B cell (primary cell): Measurements from ENCODE around the gene TPCN1. TPM values are rescaled to one million over a fixed set of nuclear protein-coding genes. Genes with fewer than 3 reads are reported as not detected.

ENCODE experiments used
- ATAC-seq: fragments of 200-7000 bp; cut with Tn5 transposase; one replicate; pipeline ENCODE4 v1.10.0; 2021; ENCODE audit warnings: low read depth, mild to moderate bottlenecking, moderate number of reproducible peaks, moderate library complexity
- CTCF ChIA-PET: fragments of 350-600 bp; sonication (Branson Sonifier 250); formaldehyde crosslinking; loops from one replicate; lab custom pipeline; 2021; ENCODE audit warnings: antibody characterized with exemption, inconsistent platforms; lab: Charles Lee
- POLR2A ChIA-PET: fragments of 350-600 bp; sonication (Branson Sonifier 250); formaldehyde crosslinking; loops from one replicate; lab custom pipeline; 2021; ENCODE audit warnings: antibody characterized with exemption; lab: Charles Lee
- DNase-seq: peaks from one replicate; pipeline ENCODE4 v3.0.0; 2013
- H2AFZ ChIP-seq: 2 replicates; pipeline ENCODE4 v1.6.1; 2012; ENCODE audit warnings: mild to moderate bottlenecking, low read depth, low read length; ENCODE audit not compliant: insufficient read depth, poor library complexity, severe bottlenecking
- H3K27ac ChIP-seq, 2 donors: 1 replicate in 1 of 2; 2 replicates in 1 of 2; pipeline ENCODE4 v1.5.1; 2012 to 2013; ENCODE audit warnings: low read length in 2 of 2, mild to moderate bottlenecking in 2 of 2, moderate library complexity in 1 of 2
- H3K27me3 ChIP-seq, 4 experiments: fragments of 200-600 bp in 1 of 4; sonication (generic) in 1 of 4; replicated peaks in 1 of 4; 1 replicate in 2 of 4; 2 replicates in 2 of 4; pipeline versions ENCODE4 v1.6.1 to v1.7.0; 2013 to 2016; ENCODE audit warnings: low read length in 3 of 4, mild to moderate bottlenecking in 2 of 4, mixed read lengths in 1 of 4, moderate library complexity in 1 of 4; ENCODE audit not compliant: insufficient read depth in 4 of 4, control insufficient read depth in 3 of 4; ENCODE audit errors: control extremely low read depth in 1 of 4
- H3K36me3 ChIP-seq, 2 experiments: replicated peaks in 1 of 2; 1 replicate in 1 of 2; 2 replicates in 1 of 2; pipeline versions ENCODE4 v1.6.1 to v1.7.1; 2013; ENCODE audit warnings: low read length in 1 of 2; ENCODE audit not compliant: insufficient read depth in 2 of 2, control insufficient read depth in 1 of 2; ENCODE audit errors: control extremely low read depth in 1 of 2, extremely low read depth in 1 of 2
- H3K4me1 ChIP-seq, 2 donors: fragments of 200-600 bp in 1 of 2; sonication (generic) in 1 of 2; 1 replicate in 1 of 2; 2 replicates in 1 of 2; pipeline versions ENCODE4 v1.5.1 to v1.6.1; 2013 to 2017; ENCODE audit warnings: low read length in 2 of 2; ENCODE audit not compliant: control insufficient read depth in 2 of 2, insufficient read depth in 2 of 2
- H3K4me2 ChIP-seq: replicated peaks from 2 replicates; pipeline ENCODE3; 2012; ENCODE audit warnings: mild to moderate bottlenecking, low read depth, low read length; ENCODE audit not compliant: poor library complexity, severe bottlenecking
- H3K4me3 ChIP-seq, 5 experiments: fragments of 200-600 bp in 1 of 5; sonication (generic) in 1 of 5; 1 replicate in 3 of 5; 2 replicates in 2 of 5; pipeline versions ENCODE4 v1.5.1 to v1.7.0; 2011 to 2016; ENCODE audit warnings: low read length in 4 of 5, mild to moderate bottlenecking in 4 of 5, low read depth in 2 of 5, control low read depth in 1 of 5, moderate library complexity in 1 of 5; ENCODE audit not compliant: insufficient read depth in 1 of 5; ENCODE audit errors: control extremely low read depth in 1 of 5, extremely low read depth in 1 of 5
- H3K79me2 ChIP-seq: fragments of 200-600 bp; sonication (generic); one replicate; pipeline ENCODE4 v1.6.0; 2016; ENCODE audit warnings: low read length; ENCODE audit not compliant: control insufficient read depth, insufficient read depth
- H3K9ac ChIP-seq: fragments of 200-600 bp; sonication (generic); 2 replicates; pipeline ENCODE4 v1.6.1; 2017; ENCODE audit warnings: mild to moderate bottlenecking, low read length, moderate library complexity
- H3K9me3 ChIP-seq, 3 donors: one replicate each; pipeline versions ENCODE4 v1.6.1 to v1.7.1; 2013; ENCODE audit warnings: low read length in 2 of 3; ENCODE audit not compliant: control insufficient read depth in 2 of 3, insufficient read depth in 1 of 3; ENCODE audit errors: control extremely low read depth in 1 of 3
- H4K20me1 ChIP-seq: 2 replicates; pipeline ENCODE4 v1.6.0; 2012; ENCODE audit warnings: mild to moderate bottlenecking, low read length; ENCODE audit not compliant: insufficient read depth, control insufficient read depth, poor library complexity, severe bottlenecking
- H3K27ac Mint-ChIP-seq: one replicate; pipeline ENCODE4 v1.8.0; 2021; ENCODE audit warnings: mixed read lengths
- H3K27me3 Mint-ChIP-seq: one replicate; pipeline ENCODE4 v1.8.0; 2021; ENCODE audit warnings: mixed read lengths
- H3K4me1 Mint-ChIP-seq: one replicate; pipeline ENCODE4 v1.8.0; 2021; ENCODE audit warnings: mixed read lengths
- H3K4me3 Mint-ChIP-seq: one replicate; pipeline ENCODE4 v1.8.0; 2021; ENCODE audit warnings: mixed read lengths
- H3K9me3 Mint-ChIP-seq: one replicate; pipeline ENCODE4 v1.8.0; 2022; ENCODE audit warnings: mixed read lengths; ENCODE audit not compliant: insufficient read depth
- EZH2 ChIP-seq: IDR thresholded peaks from 2 replicates; pipeline ENCODE4 v1.6.1; 2012; ENCODE audit warnings: borderline replicate concordance, low read depth, mild to moderate bottlenecking, moderate library complexity, low read length; ENCODE audit not compliant: insufficient read depth, poor library complexity, severe bottlenecking
- WGBS: methylation state at CpG from one replicate; pipeline ENCODE4 v1.1.5; 2013; ENCODE audit warnings: missing lambda C conversion rate; ENCODE audit not compliant: insufficient coverage; 5-methylcytosine and 5-hydroxymethylcytosine counted together
- intact Hi-C: fragments of 100-400 bp; cut with micrococcal nuclease; formaldehyde crosslinking; loops from one replicate; pipeline ENCODE4 v1.10.0; 2022
- polyA plus RNA-seq: library from polyadenylated mRNA; depleted of rRNA; stranded (reverse); fragments of >200 nt; gene quantifications from 2 replicates; pipeline ENCODE4 v1.2.3, GENCODE V29; 2012
- total RNA-seq, 2 donors: library from RNA; stranded (reverse); fragments of 120-200 nt in 1 of 2; gene quantifications; 1 replicate in 1 of 2; 2 replicates in 1 of 2; pipeline versions ENCODE4 v1.2.3 to v1.2.4, GENCODE V29; 2013 to 2022
- TF ChIP-seq, protein P1 (sequence below): fragments of 200-600 bp; IDR thresholded peaks from one replicate; pipeline ENCODE4 v1.8.0; 2022; ENCODE audit warnings: antibody characterized with exemption, mild to moderate bottlenecking

The TPCN1 gene
- total and polyA plus RNA-seq, 2 donors (not counting 1 experiment from before 2014, with no cell fraction given), result 80.8 to 258 TPM

DNA sequence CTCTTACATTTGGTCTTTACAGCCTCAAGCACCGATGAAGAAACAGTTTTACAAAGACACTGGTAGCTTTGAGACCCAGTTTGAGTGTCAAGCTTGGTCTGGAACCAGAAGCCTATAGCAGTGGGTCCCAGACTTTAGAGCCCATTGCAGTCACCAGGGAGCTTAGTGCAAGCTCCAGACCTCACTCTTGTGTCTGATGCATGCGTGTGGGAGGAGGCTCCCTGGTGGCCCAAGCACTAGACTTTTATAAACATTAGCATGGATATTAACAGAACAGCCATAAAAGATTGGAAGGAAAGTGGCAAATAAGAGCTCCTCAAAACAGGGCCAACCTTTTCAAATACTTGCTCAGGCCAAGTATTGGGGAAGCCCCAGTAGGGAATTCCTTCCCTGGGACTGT lies 68.1 kb downstream of the TPCN1 start:
- H3K79me2 ChIP-seq, result no peaks in the 10 kb centered on the region
- no peak overlapping the region for H3K9ac ChIP-seq
- no peaks in the 10 kb centered on the region for H3K27me3 ChIP-seq
- ATAC-seq, result no peak
- TF ChIP-seq, protein P1, sequence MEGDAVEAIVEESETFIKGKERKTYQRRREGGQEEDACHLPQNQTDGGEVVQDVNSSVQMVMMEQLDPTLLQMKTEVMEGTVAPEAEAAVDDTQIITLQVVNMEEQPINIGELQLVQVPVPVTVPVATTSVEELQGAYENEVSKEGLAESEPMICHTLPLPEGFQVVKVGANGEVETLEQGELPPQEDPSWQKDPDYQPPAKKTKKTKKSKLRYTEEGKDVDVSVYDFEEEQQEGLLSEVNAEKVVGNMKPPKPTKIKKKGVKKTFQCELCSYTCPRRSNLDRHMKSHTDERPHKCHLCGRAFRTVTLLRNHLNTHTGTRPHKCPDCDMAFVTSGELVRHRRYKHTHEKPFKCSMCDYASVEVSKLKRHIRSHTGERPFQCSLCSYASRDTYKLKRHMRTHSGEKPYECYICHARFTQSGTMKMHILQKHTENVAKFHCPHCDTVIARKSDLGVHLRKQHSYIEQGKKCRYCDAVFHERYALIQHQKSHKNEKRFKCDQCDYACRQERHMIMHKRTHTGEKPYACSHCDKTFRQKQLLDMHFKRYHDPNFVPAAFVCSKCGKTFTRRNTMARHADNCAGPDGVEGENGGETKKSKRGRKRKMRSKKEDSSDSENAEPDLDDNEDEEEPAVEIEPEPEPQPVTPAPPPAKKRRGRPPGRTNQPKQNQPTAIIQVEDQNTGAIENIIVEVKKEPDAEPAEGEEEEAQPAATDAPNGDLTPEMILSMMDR, result no peak
- no peak for TF ChIP-seq EZH2
- no peaks in the 10 kb centered on the region for H3K4me1 Mint-ChIP-seq
- H3K4me1 ChIP-seq, result no peaks in the 10 kb centered on the region
- CTCF ChIA-PET, result no interaction called here
- DNase-seq, result no peak
- peaks cover 0 to 87% of the 10 kb centered on the region in 2 experiments for H3K36me3 ChIP-seq
- H2AFZ ChIP-seq, result no peak overlapping the region
- no peak overlapping the region for H3K4me3 ChIP-seq
- intact Hi-C loops, result no loop called here
- H3K27ac ChIP-seq, result no peak overlapping the region
- H3K9me3 ChIP-seq, result no peaks in the 10 kb centered on the region
- H3K9me3 Mint-ChIP-seq, result no peaks in the 10 kb centered on the region
- no peak overlapping the region for H3K27ac Mint-ChIP-seq
- H3K27me3 Mint-ChIP-seq, result no peaks in the 10 kb centered on the region
- H3K4me2 ChIP-seq, result no peak overlapping the region
- H3K4me3 Mint-ChIP-seq, result no peak overlapping the region
- POLR2A ChIA-PET, result no interaction called here
- 100% methylated on average over 1 of the region's 2 CpGs for WGBS
- H4K20me1 ChIP-seq, result no peaks in the 10 kb centered on the region

- POLR2A ChIA-PET, result no interaction called here
- intact Hi-C loops, result loop anchor here (10.0 kb wide), 1 partner anchor 96 kb away; no protein-coding TSS in a partner anchor
Observed at GRCh38 chr12:113290506-113290905, 69.2 kb downstream of the TPCN1 start.

More at GRCh38 chr12:113290506-113290905, 69.2 kb downstream of the TPCN1 start:
- Mint-ChIP-seq H3K4me1 (no peaks in the 10 kb centered on the region), H3K27ac (no peak overlapping the region), H3K9me3 (no peaks in the 10 kb centered on the region), H3K4me3 (no peak overlapping the region), H3K27me3 (no peaks in the 10 kb centered on the region)
- no peaks in the 10 kb centered on the region for H3K79me2 ChIP-seq
- no peak overlapping the region for H3K4me2 ChIP-seq
- H3K27me3 ChIP-seq, result no peaks in the 10 kb centered on the region
- no peak overlapping the region for H3K9ac ChIP-seq
- no peak overlapping the region for H3K4me3 ChIP-seq
- TF ChIP-seq, protein P1, result no peak
- TF ChIP-seq EZH2, result no peak
- H3K27ac ChIP-seq, result no peak overlapping the region
- CTCF ChIA-PET, result no interaction called here
- WGBS, result 100% methylated on average over 3 of the region's 5 CpGs
- ATAC-seq (no peak), DNase-seq (no peak)
- peaks cover 0 to 76% of the 10 kb centered on the region in 2 experiments for H3K36me3 ChIP-seq
- no peaks in the 10 kb centered on the region for H4K20me1 ChIP-seq
- H3K4me1 ChIP-seq, result no peaks in the 10 kb centered on the region
- no peak overlapping the region for H2AFZ ChIP-seq
- H3K9me3 ChIP-seq, result no peaks in the 10 kb centered on the region
